ENCODE data around the gene WFDC12.

GRCh38 chr20:45153752-45154151 is 29.5 kb upstream of the WFDC12 start:
- TF ChIP-seq CTCF (IDR thresholded peaks at IDR 0.05) = no peak
- TF ChIP-seq POLR2A (IDR thresholded peaks at IDR 0.05) = no peak
